Measurements from ENCODE around the gene HS1BP3. TPM values are rescaled to one million over a fixed set of nuclear protein-coding genes. Genes with fewer than 3 reads are reported as not detected.

The HS1BP3 gene
- total and polyA plus RNA-seq, 2 of the 13 experiments (the other 11 are each of a cell fraction or from before 2014, with no cell fraction given) = 15.2 to 22.0 TPM

DNA sequence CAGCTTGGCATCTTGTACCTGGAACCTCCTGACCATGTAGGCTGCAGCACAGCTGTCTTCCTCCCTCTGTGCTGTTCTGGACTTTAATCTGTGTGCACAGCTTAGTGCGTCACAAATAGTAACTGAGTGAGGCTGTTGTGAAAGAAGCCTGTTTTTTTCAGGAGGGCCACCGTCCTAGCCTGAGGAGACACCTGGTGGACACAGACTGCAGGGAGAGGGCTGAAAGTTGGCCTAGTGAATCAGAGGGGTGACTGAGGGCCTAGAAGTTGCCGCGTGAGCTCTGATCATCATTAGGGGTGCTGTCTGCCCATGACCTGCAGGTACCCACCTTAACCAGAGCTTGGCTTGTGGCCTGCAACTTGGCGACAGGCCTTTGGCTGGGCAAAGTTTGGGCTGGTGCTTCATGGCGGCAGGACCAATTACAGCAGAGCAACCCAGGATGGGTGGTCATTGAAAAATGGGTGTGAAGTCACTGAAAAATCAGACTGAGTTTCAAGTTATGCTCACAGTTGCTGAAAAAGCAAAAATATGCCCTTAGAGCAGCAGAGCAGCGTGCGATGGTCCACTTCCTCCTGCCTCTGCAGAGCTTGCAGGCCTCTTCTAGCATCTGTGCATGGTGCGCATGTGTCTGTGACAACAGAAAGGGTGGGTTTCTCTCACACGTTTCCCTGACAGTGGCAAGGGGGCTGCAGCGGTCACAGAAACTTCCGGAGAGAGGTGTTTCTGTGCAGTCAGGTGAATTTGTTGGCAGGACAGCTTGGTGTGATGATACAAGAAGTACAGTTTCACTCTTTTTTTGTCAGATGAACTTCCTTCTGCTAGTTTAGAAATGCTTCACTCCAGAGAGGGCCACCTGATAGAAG lies 25.7 kb upstream of the HS1BP3 start (continued):
- TF ChIP-seq, protein P1, sequence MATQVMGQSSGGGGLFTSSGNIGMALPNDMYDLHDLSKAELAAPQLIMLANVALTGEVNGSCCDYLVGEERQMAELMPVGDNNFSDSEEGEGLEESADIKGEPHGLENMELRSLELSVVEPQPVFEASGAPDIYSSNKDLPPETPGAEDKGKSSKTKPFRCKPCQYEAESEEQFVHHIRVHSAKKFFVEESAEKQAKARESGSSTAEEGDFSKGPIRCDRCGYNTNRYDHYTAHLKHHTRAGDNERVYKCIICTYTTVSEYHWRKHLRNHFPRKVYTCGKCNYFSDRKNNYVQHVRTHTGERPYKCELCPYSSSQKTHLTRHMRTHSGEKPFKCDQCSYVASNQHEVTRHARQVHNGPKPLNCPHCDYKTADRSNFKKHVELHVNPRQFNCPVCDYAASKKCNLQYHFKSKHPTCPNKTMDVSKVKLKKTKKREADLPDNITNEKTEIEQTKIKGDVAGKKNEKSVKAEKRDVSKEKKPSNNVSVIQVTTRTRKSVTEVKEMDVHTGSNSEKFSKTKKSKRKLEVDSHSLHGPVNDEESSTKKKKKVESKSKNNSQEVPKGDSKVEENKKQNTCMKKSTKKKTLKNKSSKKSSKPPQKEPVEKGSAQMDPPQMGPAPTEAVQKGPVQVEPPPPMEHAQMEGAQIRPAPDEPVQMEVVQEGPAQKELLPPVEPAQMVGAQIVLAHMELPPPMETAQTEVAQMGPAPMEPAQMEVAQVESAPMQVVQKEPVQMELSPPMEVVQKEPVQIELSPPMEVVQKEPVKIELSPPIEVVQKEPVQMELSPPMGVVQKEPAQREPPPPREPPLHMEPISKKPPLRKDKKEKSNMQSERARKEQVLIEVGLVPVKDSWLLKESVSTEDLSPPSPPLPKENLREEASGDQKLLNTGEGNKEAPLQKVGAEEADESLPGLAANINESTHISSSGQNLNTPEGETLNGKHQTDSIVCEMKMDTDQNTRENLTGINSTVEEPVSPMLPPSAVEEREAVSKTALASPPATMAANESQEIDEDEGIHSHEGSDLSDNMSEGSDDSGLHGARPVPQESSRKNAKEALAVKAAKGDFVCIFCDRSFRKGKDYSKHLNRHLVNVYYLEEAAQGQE (IDR thresholded peaks at IDR 0.05; ENCODE audit: borderline replicate concordance in 1 of 2, low read depth in 1 of 2, low read length in 2 of 2) = peak in 1 of 2 experiments; percentile 63; a peak in 1 of 4 replicates
- TF ChIP-seq ZNF7 (CRISPR knock-in tag; IDR thresholded peaks at IDR 0.05) = no peak; the same call in 1 of the 2 replicates
- TF ChIP-seq ZGPAT (CRISPR knock-in tag; IDR thresholded peaks at IDR 0.05) = peak; percentile 93
- TF ChIP-seq ZNF292 (CRISPR knock-in tag; IDR thresholded peaks at IDR 0.05; ENCODE audit: borderline replicate concordance, low read depth) = peak; percentile 96; the same call in 1 of the 2 replicates
- TF ChIP-seq SP5 (CRISPR knock-in tag; IDR thresholded peaks at IDR 0.05; ENCODE audit: borderline replicate concordance, low read depth) = 0 out of 2 replicates have a peak, but pooled peaks have one; percentile 34
- TF ChIP-seq FIP1L1 (IDR thresholded peaks at IDR 0.05; ENCODE audit: borderline replicate concordance, insufficient read depth, low read depth, low read length) = no peak
- TF ChIP-seq NCOA2 (CRISPR knock-in tag; IDR thresholded peaks at IDR 0.05) = peak; percentile 85
- TF ChIP-seq, protein P2, sequence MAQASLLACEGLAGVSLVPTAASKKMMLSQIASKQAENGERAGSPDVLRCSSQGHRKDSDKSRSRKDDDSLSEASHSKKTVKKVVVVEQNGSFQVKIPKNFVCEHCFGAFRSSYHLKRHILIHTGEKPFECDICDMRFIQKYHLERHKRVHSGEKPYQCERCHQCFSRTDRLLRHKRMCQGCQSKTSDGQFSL (CRISPR knock-in tag; IDR thresholded peaks at IDR 0.05) = peak; percentile 63
- TF ChIP-seq TOE1 (CRISPR knock-in tag; IDR thresholded peaks at IDR 0.05) = peak; percentile 90; the same call in 1 of the 2 replicates
- TF ChIP-seq ZNF501 (CRISPR knock-in tag; IDR thresholded peaks at IDR 0.05) = peak; percentile 93
- TF ChIP-seq ZBTB20 (CRISPR knock-in tag; IDR thresholded peaks at IDR 0.05; ENCODE audit: borderline replicate concordance, low read depth) = peak; percentile 68
- TF ChIP-seq, protein P3, sequence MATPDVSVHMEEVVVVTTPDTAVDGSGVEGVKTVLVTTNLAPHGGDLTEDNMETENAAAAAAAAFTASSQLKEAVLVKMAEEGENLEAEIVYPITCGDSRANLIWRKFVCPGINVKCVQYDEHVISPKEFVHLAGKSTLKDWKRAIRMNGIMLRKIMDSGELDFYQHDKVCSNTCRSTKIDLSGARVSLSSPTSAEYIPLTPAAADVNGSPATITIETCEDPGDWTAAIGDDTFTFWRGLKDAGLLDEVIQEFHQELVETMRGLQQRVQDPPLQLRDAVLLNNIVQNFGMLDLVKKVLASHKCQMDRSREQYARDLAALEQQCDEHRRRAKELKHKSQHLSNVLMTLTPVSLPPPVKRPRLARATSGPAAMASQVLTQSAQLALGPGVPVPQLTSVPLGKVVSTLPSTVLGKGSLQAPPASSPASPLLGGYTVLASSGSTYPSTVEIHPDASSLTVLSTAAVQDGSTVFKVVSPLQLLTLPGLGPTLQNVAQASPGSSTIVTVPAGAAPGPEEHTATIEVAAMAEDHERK (CRISPR knock-in tag; IDR thresholded peaks at IDR 0.05; ENCODE audit: low read depth) = no peak
- TF ChIP-seq TFDP1 (CRISPR knock-in tag; IDR thresholded peaks at IDR 0.05; ENCODE audit: borderline replicate concordance) = peak; percentile 50; the same call in 1 of the 2 replicates
- TF ChIP-seq CREB1 (IDR thresholded peaks at IDR 0.05) = peak; percentile 88
- peak; percentile 90 for TF ChIP-seq CREB1 (CRISPR knock-in tag; IDR thresholded peaks at IDR 0.05)
- TF ChIP-seq ZFYVE20 (CRISPR knock-in tag; IDR thresholded peaks at IDR 0.05; ENCODE audit: borderline replicate concordance, low read depth) = peak; percentile 77; the same call in 1 of the 2 replicates
- no peak for TF ChIP-seq SAFB2 (CRISPR knock-in tag; IDR thresholded peaks at IDR 0.05; ENCODE audit: borderline replicate concordance, low read depth)

Data from HepG2 (cell line).